ENCODE data around the gene ADCYAP1R1. TPM values are rescaled to one million over a fixed set of nuclear protein-coding genes. Genes with fewer than 3 reads are reported as not detected.

ADCYAP1R1 gene
- total RNA-seq, 1 donor from 2014 or later = not detected

GRCh38 chr7:31007634-31008033 is 44.5 kb upstream of the ADCYAP1R1 start:
- Mint-ChIP-seq H3K27ac (no peak overlapping the region), H3K4me1 (no peaks in the 10 kb centered on the region), H3K4me3 (no peak overlapping the region), H3K27me3 (peaks cover 4% of the 10 kb centered on the region), H3K36me3 (ENCODE audit: low read depth) (no peaks in the 10 kb centered on the region), H3K9me3 (peaks cover 2% of the 10 kb centered on the region)
- intact Hi-C loops (cut with micrococcal nuclease) = no loop called here
- ATAC-seq (ENCODE audit: low read depth) = no peak
- TF ChIP-seq, protein P1, sequence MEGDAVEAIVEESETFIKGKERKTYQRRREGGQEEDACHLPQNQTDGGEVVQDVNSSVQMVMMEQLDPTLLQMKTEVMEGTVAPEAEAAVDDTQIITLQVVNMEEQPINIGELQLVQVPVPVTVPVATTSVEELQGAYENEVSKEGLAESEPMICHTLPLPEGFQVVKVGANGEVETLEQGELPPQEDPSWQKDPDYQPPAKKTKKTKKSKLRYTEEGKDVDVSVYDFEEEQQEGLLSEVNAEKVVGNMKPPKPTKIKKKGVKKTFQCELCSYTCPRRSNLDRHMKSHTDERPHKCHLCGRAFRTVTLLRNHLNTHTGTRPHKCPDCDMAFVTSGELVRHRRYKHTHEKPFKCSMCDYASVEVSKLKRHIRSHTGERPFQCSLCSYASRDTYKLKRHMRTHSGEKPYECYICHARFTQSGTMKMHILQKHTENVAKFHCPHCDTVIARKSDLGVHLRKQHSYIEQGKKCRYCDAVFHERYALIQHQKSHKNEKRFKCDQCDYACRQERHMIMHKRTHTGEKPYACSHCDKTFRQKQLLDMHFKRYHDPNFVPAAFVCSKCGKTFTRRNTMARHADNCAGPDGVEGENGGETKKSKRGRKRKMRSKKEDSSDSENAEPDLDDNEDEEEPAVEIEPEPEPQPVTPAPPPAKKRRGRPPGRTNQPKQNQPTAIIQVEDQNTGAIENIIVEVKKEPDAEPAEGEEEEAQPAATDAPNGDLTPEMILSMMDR (IDR thresholded peaks at IDR 0.05) = no peak
- ChIA-PET CTCF (no interaction called here), POLR2A (no interaction called here)
- DNase-seq = no peak

- CTCF ChIA-PET = no interaction called here
- DNase-seq (no peak), ATAC-seq (ENCODE audit: low read depth) (no peak)
- Mint-ChIP-seq H3K4me1 (no peaks in the 10 kb centered on the region), H3K9me3 (peaks cover 2% of the 10 kb centered on the region), H3K36me3 (ENCODE audit: low read depth) (no peaks in the 10 kb centered on the region), H3K27ac (no peak overlapping the region), H3K27me3 (peaks cover 7% of the 10 kb centered on the region), H3K4me3 (no peak overlapping the region)
- TF ChIP-seq, protein P1 (IDR thresholded peaks at IDR 0.05) = no peak
- intact Hi-C loops (cut with micrococcal nuclease) = no loop called here
- POLR2A ChIA-PET = no interaction called here
Measured at GRCh38 chr7:31014826-31015225, 37.3 kb upstream of the ADCYAP1R1 start.

GRCh38 chr7:31017032-31017675 is 35.0 kb upstream of the ADCYAP1R1 start:
- Mint-ChIP-seq H3K4me1 (no peaks in the 10 kb centered on the region), H3K36me3 (ENCODE audit: low read depth) (no peaks in the 10 kb centered on the region), H3K27me3 (peaks cover 7% of the 10 kb centered on the region), H3K4me3 (no peak overlapping the region), H3K27ac (no peak overlapping the region), H3K9me3 (no peaks in the 10 kb centered on the region)
- ChIA-PET CTCF (no interaction called here), POLR2A (no interaction called here)
- intact Hi-C loops (cut with micrococcal nuclease) = no loop called here
- TF ChIP-seq, protein P1 (IDR thresholded peaks at IDR 0.05) = no peak
- ATAC-seq (ENCODE audit: low read depth) = no peak
- no peak for DNase-seq

DNA sequence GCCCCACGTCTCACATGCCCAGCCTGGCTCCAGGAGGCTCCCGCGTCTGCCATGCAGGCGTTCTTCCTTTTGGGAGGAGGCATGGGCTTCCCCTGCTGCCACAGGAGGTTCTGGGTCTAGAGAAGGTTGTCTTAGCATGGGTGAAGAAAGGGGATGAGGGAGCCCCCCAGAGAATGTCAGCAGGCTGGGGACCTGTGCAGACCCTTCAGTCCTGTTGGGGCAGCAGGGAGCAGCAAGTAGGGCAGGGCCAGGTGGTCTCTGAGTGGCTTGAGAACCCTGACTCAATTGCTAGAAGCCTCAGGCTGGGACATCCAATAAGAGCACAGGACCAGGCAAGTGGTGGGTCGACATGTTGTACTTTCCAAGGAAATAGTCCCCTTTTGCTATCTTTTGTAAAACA is 34.4 kb upstream of the ADCYAP1R1 start:
- DNase-seq = no peak
- ChIA-PET POLR2A (no interaction called here), CTCF (no interaction called here)
- no peaks in the 10 kb centered on the region for H3K9me3 Mint-ChIP-seq
- ATAC-seq (ENCODE audit: low read depth) = no peak
- no peak overlapping the region for H3K27ac Mint-ChIP-seq
- intact Hi-C loops (cut with micrococcal nuclease) = no loop called here
- H3K36me3 Mint-ChIP-seq (ENCODE audit: low read depth) = no peaks in the 10 kb centered on the region
- TF ChIP-seq, protein P1 (IDR thresholded peaks at IDR 0.05) = no peak
- peaks cover 7% of the 10 kb centered on the region for H3K27me3 Mint-ChIP-seq
- no peak overlapping the region for H3K4me3 Mint-ChIP-seq
- no peaks in the 10 kb centered on the region for H3K4me1 Mint-ChIP-seq

GRCh38 chr7:31019509-31019908 is 32.6 kb upstream of the ADCYAP1R1 start:
- ATAC-seq (ENCODE audit: low read depth) (no peak), DNase-seq (no peak)
- H3K4me1 Mint-ChIP-seq = no peaks in the 10 kb centered on the region
- ChIA-PET CTCF (no interaction called here), POLR2A (no interaction called here)
- no peaks in the 10 kb centered on the region for H3K36me3 Mint-ChIP-seq (ENCODE audit: low read depth)
- H3K4me3 Mint-ChIP-seq = no peak overlapping the region
- no peak overlapping the region for H3K27ac Mint-ChIP-seq
- TF ChIP-seq, protein P1 (IDR thresholded peaks at IDR 0.05) = no peak
- H3K27me3 Mint-ChIP-seq = peaks cover 7% of the 10 kb centered on the region
- intact Hi-C loops (cut with micrococcal nuclease) = no loop called here
- no peaks in the 10 kb centered on the region for H3K9me3 Mint-ChIP-seq
